ENCODE data around the gene UBTF.

Gene UBTF

GRCh38 chr17:44219616-44220212 is at the start of gene UBTF:
UBTF (minus strand) TSS chr17:44219675; CDS start chr17:44218229, 1,446 bp downstream.
- DNase-seq, result peak; percentile 68

- no peak for DNase-seq
Observed at GRCh38 chr17:44268709-44269534, 49.4 kb upstream of the UBTF start.

- no peak for DNase-seq
Observed at GRCh38 chr17:44267818-44268490, 48.5 kb upstream of the UBTF start, which contains the start of gene SLC4A1. SLC4A1 (minus strand) TSS chr17:44268135; CDS start chr17:44262866, 5,269 bp downstream.

GRCh38 chr17:44267165-44267455 is 47.6 kb upstream of the UBTF start:
- no peak for DNase-seq

GRCh38 chr17:44266402-44267164 is 47.1 kb upstream of the UBTF start:
- no peak for DNase-seq

- no peak for DNase-seq
Observed at GRCh38 chr17:44263345-44263902, 43.9 kb upstream of the UBTF start.

GRCh38 chr17:44262654-44263225 is 43.3 kb upstream of the UBTF start:
- no peak for DNase-seq

- DNase-seq, result no peak
Observed at GRCh38 chr17:44260296-44260695, 40.8 kb upstream of the UBTF start.

- DNase-seq, result no peak
Observed at GRCh38 chr17:44258811-44259351, 39.4 kb upstream of the UBTF start.

GRCh38 chr17:44257815-44258760 is 38.6 kb upstream of the UBTF start:
- no peak for DNase-seq

- no peak for DNase-seq
Observed at GRCh38 chr17:44256671-44257070, 37.2 kb upstream of the UBTF start.

- no peak for DNase-seq
Observed at GRCh38 chr17:44255915-44256314, 36.4 kb upstream of the UBTF start.

GRCh38 chr17:44254361-44255095 is 35.1 kb upstream of the UBTF start:
- DNase-seq, result no peak

GRCh38 chr17:44253006-44253405 is 33.5 kb upstream of the UBTF start:
- no peak for DNase-seq

GRCh38 chr17:44251062-44251461 is 31.6 kb upstream of the UBTF start:
- DNase-seq, result no peak

GRCh38 chr17:44249501-44250246 is 30.2 kb upstream of the UBTF start:
- no peak for DNase-seq

GRCh38 chr17:44247876-44248736 is 28.6 kb upstream of the UBTF start:
- DNase-seq, result no peak

GRCh38 chr17:44247440-44247841 is 28.0 kb upstream of the UBTF start:
- no peak for DNase-seq

All from activated effector memory CD4-positive, alpha-beta T cell treated with Interleukin-2 at 50 U/mL for 16 hours (primary cell).